K562 (cell line): ENCODE data around the gene CD300C. TPM values are rescaled to one million over a fixed set of nuclear protein-coding genes. Genes with fewer than 3 reads are reported as not detected.

ENCODE experiments used
- ATAC-seq: fragments of 200-7000 bp; cut with Tn5 transposase; 3 replicates; pipeline ENCODE4 v1.9.1; 2020; ENCODE audit warnings: moderate library complexity
- BruUV-seq: library from RNA; stranded (reverse); fragments of 400-500 nt; replicated peaks from 2 replicates; lab custom pipeline; 2021; lab: Mats Ljungman, UMichigan
- CTCF ChIA-PET: fragments of 300-600 bp; formaldehyde crosslinking; extraction: SDS; loops from one replicate; lab custom pipeline; 2021; ENCODE audit warnings: low intra/inter-chr PET ratio; lab: Yijun Ruan, JAX
- POLR2A ChIA-PET: fragments of 300-600, 350-650 bp; sonication (Branson Sonifier 250); formaldehyde crosslinking; extraction: SDS; loops from one replicate; lab custom pipeline; 2021; ENCODE audit warnings: antibody characterized with exemption, inconsistent platforms; lab: Yijun Ruan, JAX
- DNase-seq, 4 experiments: peaks; one replicate each; pipeline versions ENCODE4 v3.0.0 to v3.0.0-alpha.2; 2011 to 2018; ENCODE audit warnings: low spot score in 3 of 4, mixed read lengths in 3 of 4; ENCODE audit errors: extremely low read depth in 1 of 4
- FAIRE-seq: peaks from 2 replicates; lab custom pipeline; 2011; peaks lifted over from hg19 to GRCh38; lab: Jason Lieb, UNC
- H2AFZ ChIP-seq: 2 replicates; pipeline ENCODE4 v1.6.0; 2011; ENCODE audit warnings: low read depth, low read length, control low read depth, inconsistent platforms
- H3K27ac ChIP-seq: fragments of 200-600 bp; 3 replicates; pipeline ENCODE4 v1.8.0; 2011; ENCODE audit warnings: low read depth, mild to moderate bottlenecking, control low read depth, inconsistent platforms, low read length, moderate library complexity, mixed read lengths; ENCODE audit errors: extremely low read depth
- H3K27me3 ChIP-seq, 2 experiments: fragments of 300-600 bp in 1 of 2; 2 replicates in 1 of 2; 3 replicates in 1 of 2; pipeline versions ENCODE4 v1.6.0 to v1.8.0; 2011; ENCODE audit warnings: inconsistent platforms in 2 of 2, low read length in 2 of 2, mild to moderate bottlenecking in 1 of 2, mixed read lengths in 1 of 2, moderate library complexity in 1 of 2; ENCODE audit not compliant: control insufficient read depth in 2 of 2, insufficient read depth in 2 of 2
- H3K36me3 ChIP-seq: fragments of 300-600 bp; 3 replicates; pipeline ENCODE4 v1.8.0; 2011; ENCODE audit warnings: mild to moderate bottlenecking, low read length, inconsistent platforms; ENCODE audit not compliant: control insufficient read depth, insufficient read depth
- H3K4me1 ChIP-seq, 2 experiments: fragments of 200-600 bp in 1 of 2; replicated peaks in 1 of 2; 2 replicates in 1 of 2; 3 replicates in 1 of 2; pipeline versions ENCODE4 v1.5.1 to v1.8.0; 2011; ENCODE audit warnings: inconsistent platforms in 2 of 2, low read length in 2 of 2, mild to moderate bottlenecking in 1 of 2, mixed read lengths in 1 of 2, moderate library complexity in 1 of 2; ENCODE audit not compliant: control insufficient read depth in 2 of 2, insufficient read depth in 2 of 2
- H3K4me2 ChIP-seq: 2 replicates; pipeline ENCODE4 v1.6.1; 2011; ENCODE audit warnings: low read length, control low read depth, inconsistent platforms, mixed read lengths; ENCODE audit not compliant: insufficient read depth
- H3K4me3 ChIP-seq: fragments of 200-600 bp; sonication (generic), shearing (Covaris generic); 2 replicates; pipeline ENCODE4 v1.5.1; 2016; ENCODE audit warnings: control low read depth, inconsistent platforms
- H3K79me2 ChIP-seq: fragments of 200-600 bp; 3 replicates; pipeline ENCODE4 v1.8.0; 2011; ENCODE audit warnings: low read length, inconsistent platforms; ENCODE audit not compliant: control insufficient read depth, insufficient read depth
- H3K9ac ChIP-seq, 2 experiments: 2 replicates each; pipeline versions ENCODE4 v1.6.0 to v1.6.1; 2011; ENCODE audit warnings: low read depth in 2 of 2, low read length in 2 of 2, control low read depth in 1 of 2, inconsistent platforms in 1 of 2, mild to moderate bottlenecking in 1 of 2, mixed read lengths in 1 of 2; ENCODE audit not compliant: insufficient read depth in 1 of 2
- H3K9me1 ChIP-seq: one replicate; pipeline ENCODE4 v1.6.0; 2011; ENCODE audit warnings: inconsistent platforms, mild to moderate bottlenecking, low read length, moderate library complexity; ENCODE audit not compliant: control insufficient read depth, insufficient read depth
- H3K9me3 ChIP-seq: replicated peaks from 2 replicates; pipeline ENCODE4 v1.5.1; 2011; ENCODE audit warnings: low read depth, low read length, inconsistent platforms; ENCODE audit not compliant: control insufficient read depth, insufficient read depth
- H4K20me1 ChIP-seq: replicated peaks from 2 replicates; pipeline ENCODE4 v1.6.1; 2011; ENCODE audit warnings: low read length, inconsistent platforms, mixed read lengths; ENCODE audit not compliant: control insufficient read depth, insufficient read depth
- CBX3 ChIP-seq, 2 experiments: IDR thresholded peaks; 1 replicate in 1 of 2; 2 replicates in 1 of 2; pipeline ENCODE4 v1.6.1; 2012; ENCODE audit warnings: inconsistent platforms in 2 of 2, low read length in 2 of 2, borderline replicate concordance in 1 of 2, control low read depth in 1 of 2
- HDAC8 ChIP-seq: fragments of 450-650 bp; IDR thresholded peaks from 2 replicates; pipeline ENCODE4 v1.6.1; 2016; ENCODE audit warnings: mild to moderate bottlenecking, missing genetic modification characterization, moderate library complexity, missing compliant biosample characterization
- KAT7 ChIP-seq: sonication (generic); formaldehyde crosslinking; IDR thresholded peaks from 2 replicates; pipeline ENCODE4 v1.8.0; 2022; ENCODE audit warnings: missing genetic modification reagents, mild to moderate bottlenecking, borderline replicate concordance
- KLF10 ChIP-seq: fragments of 250-450 bp; sonication (Bioruptor Pico); IDR thresholded peaks from 2 replicates; pipeline ENCODE4 v1.6.1; 2021; ENCODE audit warnings: matching md5 sums
- MXI1 ChIP-seq: IDR thresholded peaks from 2 replicates; pipeline ENCODE4 v1.6.1; 2011; ENCODE audit warnings: low read depth, mild to moderate bottlenecking, improper control_type of control experiment, low read length
- NFRKB ChIP-seq: fragments of 450-650 bp; IDR thresholded peaks from 2 replicates; pipeline ENCODE4 v1.6.1; 2016; ENCODE audit warnings: low read depth
- NRF1 ChIP-seq, 2 experiments: fragments of 450-650 bp; IDR thresholded peaks in 1 of 2; conservative IDR thresholded peaks in 1 of 2; 2 replicates each; pipeline ENCODE4 v1.6.1; 2014; ENCODE audit warnings: mild to moderate bottlenecking in 2 of 2
- STAT6 ChIP-seq: sonication (generic); formaldehyde crosslinking; IDR thresholded peaks from 2 replicates; pipeline ENCODE4 v1.8.1; 2023; ENCODE audit warnings: mild to moderate bottlenecking, missing genetic modification reagents
- ZNF263 ChIP-seq: sonication (generic); formaldehyde crosslinking; IDR thresholded peaks from 2 replicates; pipeline ENCODE4 v1.8.0; 2022; ENCODE audit warnings: mild to moderate bottlenecking, missing genetic modification reagents, borderline replicate concordance
- ZNF3 ChIP-seq: fragments of 250-450 bp; sonication (Bioruptor Pico); IDR thresholded peaks from 2 replicates; pipeline ENCODE4 v1.5.0; 2021; ENCODE audit warnings: mild to moderate bottlenecking, moderate library complexity
- WGBS: fragments of 100-300 bp; shearing (Covaris generic); methylation state at CpG from one replicate; pipeline ENCODE4 v1.1.6; 2016; ENCODE audit warnings: low coverage, mixed read lengths; ENCODE audit not compliant: insufficient coverage; ENCODE audit errors: missing lambda C conversion rate; 5-methylcytosine and 5-hydroxymethylcytosine counted together
- in situ Hi-C: fragments of 300-500 bp; cut with MboI; formaldehyde crosslinking; loops from 4 replicates; pipeline ENCODE4 v1.15.0; 2018; ENCODE audit warnings: inconsistent platforms, mixed read lengths
- intact Hi-C: fragments of 100-400 bp; cut with micrococcal nuclease; formaldehyde crosslinking; loops from 2 replicates; pipeline ENCODE4 v1.14.2; 2022
- polyA plus RNA-seq, 8 experiments: library from polyadenylated mRNA; depleted of rRNA in 4 of 8; stranded (reverse) in 5 of 8; unstranded in 3 of 8; fragments of >200 nt; fragmentation: Nextera tagmentation in 2 of 8; fragmentation: Illumina TruSeq in 1 of 8; extraction: Ambion mirVana in 2 of 8; extraction: Trizol in 1 of 8; gene quantifications; 2 replicates each; pipeline versions ENCODE4 v1.2.1 to v1.2.3, GENCODE V29; 2011 to 2014; ENCODE audit warnings: inconsistent platforms in 1 of 8, missing spikeins in 1 of 8
- total RNA-seq, 7 experiments: library from RNA; depleted of rRNA in 6 of 7; stranded (reverse); fragments of >200 nt in 6 of 7; fragmentation: Illumina TruSeq in 2 of 7; extraction: Trizol in 2 of 7; gene quantifications; 2 replicates each; pipeline versions ENCODE4 v1.2.1 to v1.2.3, GENCODE V29; 2011 to 2021; ENCODE audit warnings: low replicate concordance in 1 of 7

The CD300C gene
- total and polyA plus RNA-seq, 9 of the 15 experiments (the other 6 are each of a cell fraction or from before 2014, with no cell fraction given), result 0.04 to 0.16 (median 0.07) TPM; not detected in 6

- H3K9ac ChIP-seq, result no peak overlapping the region
- WGBS, result 2% methylated on average over 5 of the region's 5 CpGs
- H3K36me3 ChIP-seq, result no peaks in the 10 kb centered on the region
- no peak overlapping the region for H3K4me3 ChIP-seq
- CTCF ChIA-PET, result no interaction called here
- POLR2A ChIA-PET, result no interaction called here
- no peak for FAIRE-seq
- no peaks in the 10 kb centered on the region for H4K20me1 ChIP-seq
- no peaks in the 10 kb centered on the region for H3K9me3 ChIP-seq
- no peak overlapping the region for H3K27ac ChIP-seq
- intact Hi-C loops, result no loop called here
- H3K9me1 ChIP-seq, result no peaks in the 10 kb centered on the region
- ATAC-seq, result no peak
- no peak overlapping the region for H2AFZ ChIP-seq
- H3K4me1 ChIP-seq, result no peaks in the 10 kb centered on the region; a peak in 1 of 5 replicates
- in situ Hi-C loops, result no loop called here
- H3K27me3 ChIP-seq, result peaks cover 7 to 65% of the 10 kb centered on the region in 2 experiments; a peak in 3 of 5 replicates
- H3K4me2 ChIP-seq, result no peak overlapping the region
- no TSS peak for BruUV-seq
- H3K79me2 ChIP-seq, result no peaks in the 10 kb centered on the region
- DNase-seq, result no peak
- no peak for TF ChIP-seq NRF1 (conservative IDR thresholded peaks at IDR 0.05 in 1 of 2, IDR thresholded peaks at IDR 0.05 in 1 of 2)
- TF ChIP-seq NFRKB, result no peak
Measured at GRCh38 chr17:74527081-74527480, 18.8 kb downstream of the CD300C start.

GRCh38 chr17:74526681-74527080, 19.2 kb downstream of the CD300C start:
- no peak for FAIRE-seq
- 0% methylated on average over 3 of the region's 3 CpGs for WGBS
- H3K79me2 ChIP-seq, result no peaks in the 10 kb centered on the region
- TF ChIP-seq ZNF263 (no peak), ZNF3 (no peak), STAT6 (CRISPR knock-in tag) (no peak), KLF10 (CRISPR knock-in tag) (no peak), CBX3 (IDR thresholded peaks at IDR 0.05; ENCODE audit: borderline replicate concordance in 1 of 2, low read length in 2 of 2) (no peak), KAT7 (CRISPR knock-in tag) (no peak), HDAC8 (no peak), MXI1 (no peak)
- TF ChIP-seq, all 486 proteins: peak for 0
- peaks cover 7 to 69% of the 10 kb centered on the region in 2 experiments; a peak in 3 of 5 replicates for H3K27me3 ChIP-seq
- no peak overlapping the region for H2AFZ ChIP-seq
- no peak overlapping the region for H3K27ac ChIP-seq
- no peaks in the 10 kb centered on the region for H3K9me1 ChIP-seq
- no peaks in the 10 kb centered on the region for H3K36me3 ChIP-seq
- no TSS peak for BruUV-seq
- no peak for DNase-seq
- no peak overlapping the region for H3K4me2 ChIP-seq
- POLR2A ChIA-PET, result no interaction called here
- intact Hi-C loops (no loop called here), in situ Hi-C loops (no loop called here)
- CTCF ChIA-PET, result no interaction called here
- no peaks in the 10 kb centered on the region for H3K9me3 ChIP-seq
- H4K20me1 ChIP-seq, result no peaks in the 10 kb centered on the region
- no peak for ATAC-seq
- H3K4me1 ChIP-seq, result no peaks in the 10 kb centered on the region; a peak in 1 of 5 replicates
- H3K9ac ChIP-seq, result no peak overlapping the region
- H3K4me3 ChIP-seq, result no peak overlapping the region
